Mesendoderm (in vitro differentiated cells): Measurements from ENCODE around the gene ATP13A5.

Experiments
- DNase-seq: peaks from one replicate; pipeline ENCODE4 v3.0.0; 2013
- H2AK5ac ChIP-seq: 2 replicates; pipeline ENCODE4 v1.6.1; 2013; ENCODE audit warnings: low read length, inconsistent platforms
- H2BK120ac ChIP-seq: 2 replicates; pipeline ENCODE4 v1.6.1; 2013; ENCODE audit warnings: low read depth, mild to moderate bottlenecking, low read length, moderate library complexity, mixed read lengths
- H2BK15ac ChIP-seq: replicated peaks from 2 replicates; pipeline ENCODE4 v1.6.1; 2013; ENCODE audit warnings: low read depth, mild to moderate bottlenecking, moderate library complexity
- H2BK5ac ChIP-seq: 2 replicates; pipeline ENCODE4 v1.6.1; 2013; ENCODE audit warnings: low read length, inconsistent platforms
- H3K18ac ChIP-seq: 2 replicates; pipeline ENCODE4 v1.6.1; 2013; ENCODE audit warnings: mild to moderate bottlenecking, low read length, mixed read lengths
- H3K23ac ChIP-seq: one replicate; pipeline ENCODE4 v1.6.1; 2013; ENCODE audit warnings: low read length
- H3K27ac ChIP-seq: 2 replicates; pipeline ENCODE4 v1.5.1; 2013; ENCODE audit warnings: low read depth, mild to moderate bottlenecking, inconsistent platforms, low read length, moderate library complexity
- H3K27me3 ChIP-seq: 2 replicates; pipeline ENCODE4 v1.6.1; 2013; ENCODE audit warnings: low read length, control low read depth, mild to moderate bottlenecking, inconsistent platforms; ENCODE audit not compliant: insufficient read depth, poor library complexity
- H3K36me3 ChIP-seq: 2 replicates; pipeline ENCODE4 v1.6.1; 2013; ENCODE audit warnings: low read length, inconsistent platforms; ENCODE audit not compliant: control insufficient read depth, insufficient read depth
- H3K4ac ChIP-seq: one replicate; pipeline ENCODE4 v1.6.1; 2013; ENCODE audit warnings: low read depth, mild to moderate bottlenecking, low read length, moderate library complexity
- H3K4me1 ChIP-seq: 2 replicates; pipeline ENCODE4 v1.6.1; 2013; ENCODE audit warnings: low read depth, low read length, inconsistent platforms; ENCODE audit not compliant: control insufficient read depth
- H3K4me2 ChIP-seq: 2 replicates; pipeline ENCODE4 v1.6.1; 2013; ENCODE audit warnings: low read length
- H3K4me3 ChIP-seq: 2 replicates; pipeline ENCODE4 v1.5.1; 2013; ENCODE audit warnings: mild to moderate bottlenecking, low read length
- H3K56ac ChIP-seq: one replicate; pipeline ENCODE4 v1.6.1; 2013; ENCODE audit warnings: low read length
- H3K79me1 ChIP-seq: 2 replicates; pipeline ENCODE4 v1.6.1; 2013; ENCODE audit warnings: low read length, inconsistent platforms
- H3K79me2 ChIP-seq: 2 replicates; pipeline ENCODE4 v1.6.1; 2013; ENCODE audit warnings: mild to moderate bottlenecking, low read length; ENCODE audit not compliant: control insufficient read depth, insufficient read depth
- H3K9ac ChIP-seq: 2 replicates; pipeline ENCODE4 v1.6.1; 2013; ENCODE audit warnings: low read length, inconsistent platforms
- H4K5ac ChIP-seq: one replicate; pipeline ENCODE4 v1.6.1; 2013; ENCODE audit warnings: low read length
- H4K8ac ChIP-seq: one replicate; pipeline ENCODE4 v1.6.1; 2013; ENCODE audit warnings: low read depth, mild to moderate bottlenecking, control low read depth, low read length, moderate library complexity
- WGBS: extraction: QIAGEN DNeasy Blood & Tissue Kit; methylation state at CpG from one replicate; pipeline ENCODE4 v1.1.7; 2013; ENCODE audit warnings: low lambda C conversion rate, missing lambda C conversion rate; ENCODE audit not compliant: insufficient coverage; ENCODE audit errors: extremely low coverage; 5-methylcytosine and 5-hydroxymethylcytosine counted together

Gene ATP13A5

GRCh38 chr3:193270451-193270850 is 108.1 kb downstream of the ATP13A5 start:
- H2AK5ac ChIP-seq: no peak overlapping the region
- H2BK120ac ChIP-seq: no peak overlapping the region
- no peak overlapping the region for H2BK5ac ChIP-seq
- no peak overlapping the region for H3K23ac ChIP-seq
- H2BK15ac ChIP-seq: no peak overlapping the region
- H3K4ac ChIP-seq: no peak overlapping the region
- H3K18ac ChIP-seq: no peak overlapping the region
- H3K27ac ChIP-seq: no peak overlapping the region
- DNase-seq: no peak
- no peak overlapping the region for H4K8ac ChIP-seq
- no peak overlapping the region for H3K56ac ChIP-seq
- no peaks in the 10 kb centered on the region for H3K79me2 ChIP-seq
- no peaks in the 10 kb centered on the region for H3K36me3 ChIP-seq
- H3K4me2 ChIP-seq: no peak overlapping the region
- H3K79me1 ChIP-seq: no peaks in the 10 kb centered on the region
- no peaks in the 10 kb centered on the region for H3K27me3 ChIP-seq
- no peak overlapping the region for H3K4me3 ChIP-seq
- no peak overlapping the region for H4K5ac ChIP-seq
- no peaks in the 10 kb centered on the region for H3K4me1 ChIP-seq
- no CpG with 5 or more reads among the region's 3 CpGs for WGBS
- no peak overlapping the region for H3K9ac ChIP-seq

- no peak overlapping the region for H4K5ac ChIP-seq
- no peak overlapping the region for H2AK5ac ChIP-seq
- H3K23ac ChIP-seq: no peak overlapping the region
- H3K36me3 ChIP-seq: no peaks in the 10 kb centered on the region
- no peaks in the 10 kb centered on the region for H3K27me3 ChIP-seq
- DNase-seq: no peak
- no peak overlapping the region for H3K4ac ChIP-seq
- no peak overlapping the region for H2BK15ac ChIP-seq
- H2BK5ac ChIP-seq: no peak overlapping the region
- no peaks in the 10 kb centered on the region for H3K4me1 ChIP-seq
- no peak overlapping the region for H3K9ac ChIP-seq
- H3K79me1 ChIP-seq: no peaks in the 10 kb centered on the region
- H3K56ac ChIP-seq: no peak overlapping the region
- H3K18ac ChIP-seq: no peak overlapping the region
- H3K4me2 ChIP-seq: no peak overlapping the region
- H3K27ac ChIP-seq: no peak overlapping the region
- no peak overlapping the region for H2BK120ac ChIP-seq
- H3K4me3 ChIP-seq: no peak overlapping the region
- H3K79me2 ChIP-seq: no peaks in the 10 kb centered on the region
- WGBS: no CpG with 5 or more reads among the region's 3 CpGs
- H4K8ac ChIP-seq: no peak overlapping the region
Measured at GRCh38 chr3:193269343-193270028, 109.1 kb downstream of the ATP13A5 start.

GRCh38 chr3:193262707-193263106 is 115.8 kb downstream of the ATP13A5 start:
- Histone ChIP-seq H3K18ac (no peak overlapping the region), H3K79me1 (no peaks in the 10 kb centered on the region), H3K27me3 (no peaks in the 10 kb centered on the region), H3K4me2 (no peak overlapping the region), H4K8ac (no peak overlapping the region), H3K79me2 (no peaks in the 10 kb centered on the region), H2BK15ac (no peak overlapping the region), H3K4me3 (no peak overlapping the region), H3K36me3 (no peaks in the 10 kb centered on the region), H2AK5ac (no peak overlapping the region), H3K27ac (no peak overlapping the region), H3K9ac (no peak overlapping the region), H3K23ac (no peak overlapping the region), H3K4ac (no peak overlapping the region), H2BK120ac (no peak overlapping the region), H3K4me1 (no peaks in the 10 kb centered on the region), H2BK5ac (no peak overlapping the region), H3K56ac (no peak overlapping the region), H4K5ac (no peak overlapping the region)
- no CpG with 5 or more reads among the region's 5 CpGs for WGBS
- no peak for DNase-seq

GRCh38 chr3:193261970-193262369 is 116.6 kb downstream of the ATP13A5 start:
- Histone ChIP-seq H3K18ac (no peak overlapping the region), H3K4me3 (no peak overlapping the region), H3K36me3 (no peaks in the 10 kb centered on the region), H3K27ac (no peak overlapping the region), H2AK5ac (no peak overlapping the region), H3K4ac (no peak overlapping the region), H3K56ac (no peak overlapping the region), H2BK120ac (no peak overlapping the region), H3K79me1 (no peaks in the 10 kb centered on the region), H3K27me3 (no peaks in the 10 kb centered on the region), H3K23ac (no peak overlapping the region), H3K4me2 (no peak overlapping the region), H3K4me1 (no peaks in the 10 kb centered on the region), H2BK15ac (no peak overlapping the region), H3K79me2 (no peaks in the 10 kb centered on the region), H3K9ac (no peak overlapping the region), H2BK5ac (no peak overlapping the region), H4K5ac (no peak overlapping the region), H4K8ac (no peak overlapping the region)
- no peak for DNase-seq
- no CpG with 5 or more reads among the region's 1 CpG for WGBS

GRCh38 chr3:193253986-193254660 is 124.4 kb downstream of the ATP13A5 start:
- no peaks in the 10 kb centered on the region for H3K79me1 ChIP-seq
- no peaks in the 10 kb centered on the region for H3K79me2 ChIP-seq
- H3K23ac ChIP-seq: no peak overlapping the region
- H3K56ac ChIP-seq: no peak overlapping the region
- H3K27ac ChIP-seq: no peak overlapping the region
- no peak overlapping the region for H3K4me3 ChIP-seq
- H3K9ac ChIP-seq: no peak overlapping the region
- no peak for DNase-seq
- H3K27me3 ChIP-seq: no peaks in the 10 kb centered on the region
- H3K36me3 ChIP-seq: no peaks in the 10 kb centered on the region
- no peak overlapping the region for H4K8ac ChIP-seq
- no peak overlapping the region for H2BK120ac ChIP-seq
- no peak overlapping the region for H2BK15ac ChIP-seq
- no peak overlapping the region for H3K4me2 ChIP-seq
- no peak overlapping the region for H3K18ac ChIP-seq
- H4K5ac ChIP-seq: no peak overlapping the region
- H2BK5ac ChIP-seq: no peak overlapping the region
- WGBS: no CpG with 5 or more reads among the region's 3 CpGs
- no peaks in the 10 kb centered on the region for H3K4me1 ChIP-seq
- no peak overlapping the region for H2AK5ac ChIP-seq
- no peak overlapping the region for H3K4ac ChIP-seq
